Lower lobe of right lung (tissue), 2 donors: Measurements from ENCODE around the gene SLX9. TPM values are rescaled to one million over a fixed set of nuclear protein-coding genes. Genes with fewer than 3 reads are reported as not detected.

ENCODE experiments used
- ATAC-seq, 2 donors: fragments of 200-7000 bp; cut with Tn5 transposase; one replicate each; pipeline ENCODE4 v1.9.1; 2020 to 2022; ENCODE audit warnings: mild to moderate bottlenecking in 2 of 2, moderate library complexity in 2 of 2
- DNase-seq: peaks from one replicate; pipeline ENCODE4 v3.0.0-alpha.2; 2020
- H3K27ac ChIP-seq: fragments of 200-600 bp; one replicate; pipeline ENCODE4 v1.8.0; 2022
- H3K27me3 ChIP-seq: fragments of 200-600 bp; one replicate; pipeline ENCODE4 v1.8.0; 2022; ENCODE audit warnings: low read depth
- H3K36me3 ChIP-seq: fragments of 200-600 bp; one replicate; pipeline ENCODE4 v1.8.0; 2022; ENCODE audit warnings: mild to moderate bottlenecking
- H3K4me1 ChIP-seq: fragments of 200-600 bp; one replicate; pipeline ENCODE4 v1.8.0; 2022
- H3K4me3 ChIP-seq: fragments of 200-600 bp; one replicate; pipeline ENCODE4 v1.8.0; 2022; ENCODE audit warnings: mild to moderate bottlenecking
- H3K9me3 ChIP-seq: fragments of 200-600 bp; one replicate; pipeline ENCODE4 v1.8.0; 2022
- CTCF ChIP-seq: fragments of 200-600 bp; IDR thresholded peaks from one replicate; pipeline ENCODE4 v1.8.0; 2022; ENCODE audit warnings: antibody characterized with exemption, mild to moderate bottlenecking
- intact Hi-C: fragments of 100-400 bp; cut with DNase I; formaldehyde crosslinking; loops from one replicate; pipeline ENCODE4 v1.11.0; 2022
- total RNA-seq: library from RNA; stranded (reverse); fragmentation: NEBNext Ultra II Directional; extraction: Animal tissue kit (Norgen Biotek cat#: 25700); gene quantifications from one replicate; pipeline ENCODE4 v1.2.1, GENCODE V29; 2021
- donor health status: DM: no; HTN: yes; CAD: no; lungs with severe emphysema.

SLX9 gene
- total RNA-seq, 1 donor from 2014 or later, result 15.7 TPM

- H3K4me3 ChIP-seq, result no peak overlapping the region
- no peaks in the 10 kb centered on the region for H3K9me3 ChIP-seq
- ATAC-seq, result no peak
- intact Hi-C loops, result no loop called here
- no peaks in the 10 kb centered on the region for H3K36me3 ChIP-seq
- TF ChIP-seq CTCF, result no peak
- peaks cover 39% of the 10 kb centered on the region for H3K27me3 ChIP-seq
- peaks cover 37% of the 10 kb centered on the region for H3K4me1 ChIP-seq
- DNase-seq, result peak; percentile 28
- H3K27ac ChIP-seq, result no peak overlapping the region
Measured at GRCh38 chr21:44935533-44935927, 4.3 kb upstream of the SLX9 start.

DNA sequence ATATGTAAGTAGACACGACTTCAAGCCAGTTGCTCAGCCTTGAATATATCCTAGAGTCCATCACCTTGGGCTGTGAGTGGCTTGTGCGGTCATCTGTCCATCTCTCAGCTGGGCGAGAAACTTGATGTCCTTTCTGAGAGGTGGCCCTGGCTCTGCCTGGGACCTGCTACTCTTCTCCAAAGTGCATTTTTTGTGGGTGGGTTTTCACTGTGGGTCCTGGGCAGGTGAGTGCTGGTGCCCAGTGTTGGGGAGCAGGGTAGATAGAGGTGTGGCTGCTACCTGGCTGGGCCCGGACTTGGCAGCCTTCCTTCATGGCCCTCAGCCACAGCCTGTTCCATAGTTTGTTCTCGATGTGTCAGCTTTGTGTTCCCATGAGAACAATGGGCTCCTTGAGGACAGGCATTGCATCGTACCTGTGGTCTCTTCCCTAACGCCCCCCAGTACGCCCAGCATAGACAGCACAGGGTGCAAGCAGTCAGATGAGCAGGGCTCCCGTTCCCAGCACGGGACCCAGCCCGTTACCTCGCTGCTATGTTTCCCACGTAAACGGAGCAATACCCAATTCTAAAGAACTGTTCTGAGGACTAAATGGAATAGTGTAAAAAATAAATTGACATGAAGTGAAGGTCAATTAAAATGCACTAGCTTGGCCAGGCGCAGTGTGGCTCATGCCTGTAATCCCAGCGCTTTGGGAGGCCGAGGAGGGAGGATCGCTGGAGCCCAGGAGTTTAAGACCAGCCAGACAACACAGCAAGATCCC lies 877 bp upstream of the SLX9 start:
- ATAC-seq (no peak), DNase-seq (peak; percentile 33)
- intact Hi-C loops, result no loop called here
- peak overlapping the region; percentile 70 for H3K4me3 ChIP-seq
- peak overlapping the region; percentile 76 for H3K27ac ChIP-seq
- H3K27me3 ChIP-seq, result peaks cover 5% of the 10 kb centered on the region
- H3K36me3 ChIP-seq, result peaks cover 8% of the 10 kb centered on the region
- H3K4me1 ChIP-seq, result peaks cover 22% of the 10 kb centered on the region
- no peaks in the 10 kb centered on the region for H3K9me3 ChIP-seq
- TF ChIP-seq CTCF, result no peak

DNA sequence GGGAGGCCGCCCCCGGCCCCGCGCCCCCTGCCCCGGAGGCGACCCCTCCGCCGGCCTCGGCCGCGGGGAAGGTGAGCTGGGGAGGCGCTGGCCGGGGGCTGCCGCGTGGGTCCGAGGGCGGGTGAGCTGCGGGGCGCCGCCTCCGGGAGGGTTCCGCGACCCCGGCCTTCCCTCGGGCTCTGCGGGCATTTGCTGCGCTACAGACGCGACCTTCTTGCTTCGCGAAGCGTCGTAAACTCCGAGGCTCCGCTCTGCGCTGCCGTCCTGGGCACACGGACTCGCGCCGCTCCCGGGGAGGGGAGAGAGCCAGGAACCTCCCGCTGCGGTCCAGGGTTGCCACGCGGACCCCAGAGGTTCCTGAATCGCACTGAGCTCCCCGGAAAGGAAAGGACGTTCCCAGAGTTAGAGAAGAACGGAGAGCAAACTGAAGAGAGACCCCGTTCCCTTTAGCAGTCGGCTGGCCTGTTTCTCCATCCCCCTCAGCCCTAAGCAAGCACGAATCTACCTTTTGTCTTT lies 345 bp downstream of the SLX9 start:
- Histone ChIP-seq H3K4me3 (peak overlapping the region; percentile 70), H3K27me3 (no peaks in the 10 kb centered on the region), H3K9me3 (no peaks in the 10 kb centered on the region), H3K4me1 (peaks cover 22% of the 10 kb centered on the region), H3K36me3 (peaks cover 21% of the 10 kb centered on the region), H3K27ac (peak overlapping the region; percentile 76)
- no peak for TF ChIP-seq CTCF
- peak; percentile 58 for DNase-seq
- peak; percentile 30 to 43 for ATAC-seq
- intact Hi-C loops, result loop anchor here (10.0 kb wide), 1 partner anchor 195 kb away; no protein-coding TSS in a partner anchor

- peaks cover 34% of the 10 kb centered on the region for H3K36me3 ChIP-seq
- intact Hi-C loops, result loop anchor here (10.0 kb wide), 1 partner anchor 193 kb away; no protein-coding TSS in a partner anchor
- H3K27me3 ChIP-seq, result no peaks in the 10 kb centered on the region
- peaks cover 22% of the 10 kb centered on the region for H3K4me1 ChIP-seq
- H3K27ac ChIP-seq, result no peak overlapping the region
- DNase-seq, result no peak
- H3K9me3 ChIP-seq, result no peaks in the 10 kb centered on the region
- TF ChIP-seq CTCF, result no peak
- no peak for ATAC-seq
- no peak overlapping the region for H3K4me3 ChIP-seq
Measured at GRCh38 chr21:44941567-44941966, 1.7 kb downstream of the SLX9 start.

DNA sequence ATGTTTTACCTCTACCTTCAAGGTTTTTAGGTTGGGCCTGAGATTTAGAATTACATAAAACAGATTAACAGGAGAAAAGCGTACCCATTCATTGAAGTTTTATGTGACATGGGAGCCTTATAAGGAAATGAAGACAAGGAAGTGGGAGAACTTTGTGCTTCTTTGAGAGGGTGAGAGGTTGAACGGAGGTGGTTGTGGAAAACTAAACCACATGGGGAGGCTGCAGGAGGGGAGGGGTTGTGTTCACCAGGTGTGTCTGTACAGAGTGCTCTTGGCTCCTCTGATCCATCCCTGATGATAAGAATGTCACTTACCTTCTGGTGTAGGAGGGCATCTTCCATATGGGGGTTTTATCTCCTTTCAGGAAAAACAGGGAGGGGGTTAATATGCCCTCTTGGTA lies 2.7 kb downstream of the SLX9 start:
- Histone ChIP-seq H3K9me3 (no peaks in the 10 kb centered on the region), H3K4me3 (no peak overlapping the region), H3K27ac (no peak overlapping the region), H3K27me3 (no peaks in the 10 kb centered on the region), H3K4me1 (peaks cover 22% of the 10 kb centered on the region), H3K36me3 (peaks cover 37% of the 10 kb centered on the region)
- ATAC-seq (no peak), DNase-seq (no peak)
- intact Hi-C loops, result loop anchor here (10.0 kb wide), 1 partner anchor 192 kb away; no protein-coding TSS in a partner anchor
- no peak for TF ChIP-seq CTCF
